Stomach (tissue), 9 donors: ENCODE data around the gene NOXA1. TPM values are rescaled to one million over a fixed set of nuclear protein-coding genes. Genes with fewer than 3 reads are reported as not detected.

Experiments used
- DNase-seq, 2 donors: peaks; one replicate each; pipeline versions ENCODE4 v3.0.0 to v3.0.0-alpha.2; 2013 to 2019
- H3K27ac ChIP-seq, 5 donors: fragments of 200-600 bp in 4 of 5; sonication (generic) in 4 of 5; one replicate each; pipeline ENCODE4 v1.5.1; 2013 to 2019; ENCODE audit warnings: mild to moderate bottlenecking in 1 of 5, moderate library complexity in 1 of 5
- H3K27me3 ChIP-seq, 3 donors: fragments of 200-600 bp; sonication (generic); one replicate each; pipeline ENCODE4 v1.5.1; 2017 to 2019; ENCODE audit warnings: mixed run types in 1 of 3
- H3K36me3 ChIP-seq, 4 donors: fragments of 200-600 bp; sonication (generic); 1 replicate in 3 of 4; 2 replicates in 1 of 4; pipeline ENCODE4 v1.5.1; 2016 to 2019
- H3K4me1 ChIP-seq, 4 donors: fragments of 200-600 bp; sonication (generic); one replicate each; pipeline ENCODE4 v1.5.1; 2016 to 2019
- H3K4me3 ChIP-seq, 4 donors: fragments of 200-600 bp; sonication (generic) in 3 of 4; one replicate each; pipeline ENCODE4 v1.5.1; 2016 to 2019; ENCODE audit warnings: mild to moderate bottlenecking in 1 of 4
- H3K9me3 ChIP-seq, 4 donors: fragments of 200-600 bp; sonication (generic); one replicate each; pipeline ENCODE4 v1.5.1; 2016 to 2019
- CTCF ChIP-seq, 7 experiments: fragments of 450-650 bp in 4 of 7; fragments of 200-600 bp in 3 of 7; sonication (generic) in 3 of 7; IDR thresholded peaks; one replicate each; pipeline ENCODE4 v1.5.1; 2016 to 2019; ENCODE audit warnings: antibody characterized with exemption in 7 of 7, control low read depth in 2 of 7, mild to moderate bottlenecking in 1 of 7
- EP300 ChIP-seq: sonication (generic); formaldehyde crosslinking; IDR thresholded peaks from one replicate; pipeline ENCODE4 v1.6.1; 2017; ENCODE audit warnings: antibody characterized with exemption
- POLR2A ChIP-seq, 4 donors: fragments of 450-650 bp; IDR thresholded peaks; one replicate each; pipeline ENCODE4 v1.6.1; 2016; ENCODE audit warnings: antibody characterized with exemption in 4 of 4, control low read depth in 2 of 4, mild to moderate bottlenecking in 1 of 4, moderate library complexity in 1 of 4
- POLR2AphosphoS5 ChIP-seq, 3 donors: sonication (generic); formaldehyde crosslinking; IDR thresholded peaks; one replicate each; pipeline ENCODE4 v1.6.1; 2016; ENCODE audit warnings: antibody characterized with exemption in 3 of 3
- WGBS, 5 donors: extraction: QIAGEN DNeasy Blood & Tissue Kit in 3 of 5; methylation state at CpG; one replicate each; pipeline versions ENCODE4 v1.1.5 to v1.1.7; 2013 to 2018; 5-methylcytosine and 5-hydroxymethylcytosine counted together
- intact Hi-C: fragments of 100-400 bp; cut with DNase I; formaldehyde crosslinking; loops from one replicate; pipeline ENCODE4 v1.15.1; 2023; ENCODE audit warnings: low total_unique reads
- polyA plus RNA-seq, 3 donors: library from polyadenylated mRNA; stranded (reverse); fragments of 200-250 nt; gene quantifications; one replicate each; pipeline ENCODE4 v1.2.3, GENCODE V29; 2013
- total RNA-seq, 5 donors: library from RNA; depleted of rRNA; stranded (reverse); fragments of >200 nt; gene quantifications; one replicate each; pipeline versions ENCODE4 v1.1.0 to v1.2.3, GENCODE V29; 2014 to 2016
- donor health status: healthy with polysubstance abuse.
- donor health status: Bipolar disorder and iron deficiency.
- donor health status: healthy.

The NOXA1 gene
- total and polyA plus RNA-seq, 8 donors = 3.5 to 43.2 (median 14.7) TPM

- Histone ChIP-seq H3K36me3 (peaks cover 0 to 37% (median 25%) of the 10 kb centered on the region in 4 donors), H3K4me3 (no peak overlapping the region), H3K27ac (no peak overlapping the region), H3K4me1 (no peaks in the 10 kb centered on the region), H3K9me3 (peaks cover 0 to 22% (median 16%) of the 10 kb centered on the region in 4 donors), H3K27me3 (no peaks in the 10 kb centered on the region)
- intact Hi-C loops = no loop called here
- WGBS, 5 donors = 80 to 92% (median 87%) methylated on average over 3 of the region's 3 CpGs
- no peak for TF ChIP-seq POLR2A (IDR thresholded peaks at IDR 0.05)
- TF ChIP-seq EP300 = no peak
- TF ChIP-seq CTCF (IDR thresholded peaks at IDR 0.05) = no peak
- TF ChIP-seq POLR2AphosphoS5 (IDR thresholded peaks at IDR 0.05) = no peak
- no peak for DNase-seq
Measured at GRCh38 chr9:137475666-137476065, 52.5 kb downstream of the NOXA1 start.

- WGBS, 5 donors = 84 to 100% (median 93%) methylated on average over 3 to 11 of the region's 11 CpGs
Measured at GRCh38 chr9:137476856-137477255, 53.7 kb downstream of the NOXA1 start.

GRCh38 chr9:137477778-137478612, 54.8 kb downstream of the NOXA1 start:
- TF ChIP-seq CTCF (IDR thresholded peaks at IDR 0.05) = no peak
- TF ChIP-seq EP300 = no peak
- no peak for TF ChIP-seq POLR2AphosphoS5 (IDR thresholded peaks at IDR 0.05)
- H3K4me3 ChIP-seq = no peak overlapping the region
- peaks cover 0 to 12% (median 10%) of the 10 kb centered on the region in 4 donors for H3K4me1 ChIP-seq
- DNase-seq = no peak
- no peaks in the 10 kb centered on the region for H3K27me3 ChIP-seq
- H3K36me3 ChIP-seq = peaks cover 0 to 41% (median 28%) of the 10 kb centered on the region in 4 donors
- no peak overlapping the region for H3K27ac ChIP-seq
- intact Hi-C loops = no loop called here
- WGBS, 5 donors = 91 to 98% (median 93%) methylated on average over 9 to 29 of the region's 29 CpGs
- peaks cover 0 to 22% (median 16%) of the 10 kb centered on the region in 4 donors for H3K9me3 ChIP-seq

More at GRCh38 chr9:137476856-137477255, 53.7 kb downstream of the NOXA1 start:
- Histone ChIP-seq H3K9me3 (peaks cover 0 to 22% (median 16%) of the 10 kb centered on the region in 4 donors), H3K36me3 (peaks cover 0 to 41% (median 28%) of the 10 kb centered on the region in 4 donors), H3K27ac (no peak overlapping the region), H3K27me3 (no peaks in the 10 kb centered on the region), H3K4me1 (peaks cover 0 to 3% (median 2%) of the 10 kb centered on the region in 4 donors), H3K4me3 (no peak overlapping the region)
- intact Hi-C loops = no loop called here
- DNase-seq = no peak
- TF ChIP-seq POLR2A (IDR thresholded peaks at IDR 0.05) (no peak), CTCF (IDR thresholded peaks at IDR 0.05) (no peak), POLR2AphosphoS5 (IDR thresholded peaks at IDR 0.05) (no peak), EP300 (no peak)

GRCh38 chr9:137478613-137478961, 55.4 kb downstream of the NOXA1 start:
- Histone ChIP-seq H3K27ac (no peak overlapping the region), H3K27me3 (no peaks in the 10 kb centered on the region), H3K9me3 (peaks cover 0 to 22% (median 16%) of the 10 kb centered on the region in 4 donors), H3K36me3 (peaks cover 0 to 41% (median 28%) of the 10 kb centered on the region in 4 donors), H3K4me1 (peaks cover 0 to 12% (median 10%) of the 10 kb centered on the region in 4 donors), H3K4me3 (no peak overlapping the region)
- intact Hi-C loops = no loop called here
- 69 to 90% (median 86%) methylated on average over 3 to 11 of the region's 11 CpGs for WGBS, 5 donors
- DNase-seq = no peak
- TF ChIP-seq CTCF (IDR thresholded peaks at IDR 0.05) (no peak), EP300 (no peak), POLR2AphosphoS5 (IDR thresholded peaks at IDR 0.05) (no peak), POLR2A (IDR thresholded peaks at IDR 0.05) (no peak)
